ENCODE measurements around the gene GUCD1.
A peak's percentile ranks its signal among the peaks of the same experiment; 100 is the strongest.

The GUCD1 gene

GRCh38 chr22:24589518-24590030 is 34.6 kb upstream of the GUCD1 start:
- no peak for DNase-seq

- no peak for DNase-seq
Observed at GRCh38 chr22:24588757-24589481, 34.0 kb upstream of the GUCD1 start.

- no peak for DNase-seq
Observed at GRCh38 chr22:24588381-24588756, 33.4 kb upstream of the GUCD1 start.

GRCh38 chr22:24587948-24588347 is 33.0 kb upstream of the GUCD1 start:
- DNase-seq: no peak

GRCh38 chr22:24587251-24587650 is 32.3 kb upstream of the GUCD1 start:
- DNase-seq: no peak

GRCh38 chr22:24585927-24586546 is 31.1 kb upstream of the GUCD1 start:
- no peak for DNase-seq

- DNase-seq: no peak
Observed at GRCh38 chr22:24585461-24585860, 30.5 kb upstream of the GUCD1 start.

GRCh38 chr22:24584871-24585411 is 30.0 kb upstream of the GUCD1 start:
- DNase-seq: no peak

GRCh38 chr22:24584166-24584790 is 29.3 kb upstream of the GUCD1 start:
- DNase-seq: no peak

- no peak for DNase-seq
Observed at GRCh38 chr22:24583221-24584165, 28.6 kb upstream of the GUCD1 start.

- no peak for DNase-seq
Observed at GRCh38 chr22:24582056-24582814, 27.3 kb upstream of the GUCD1 start.

GRCh38 chr22:24580276-24580675 is 25.3 kb upstream of the GUCD1 start:
- peak; percentile 65 for DNase-seq

- DNase-seq: no peak
Observed at GRCh38 chr22:24579258-24579601, 24.3 kb upstream of the GUCD1 start.

- DNase-seq: no peak
Observed at GRCh38 chr22:24578355-24579257, 23.7 kb upstream of the GUCD1 start.

GRCh38 chr22:24576778-24577177 is 21.8 kb upstream of the GUCD1 start:
- no peak for DNase-seq

GRCh38 chr22:24571266-24571665 is 16.3 kb upstream of the GUCD1 start:
- DNase-seq: no peak

- DNase-seq: no peak
Observed at GRCh38 chr22:24567668-24568067, 12.7 kb upstream of the GUCD1 start.

GRCh38 chr22:24566899-24567511 is 12.1 kb upstream of the GUCD1 start:
- DNase-seq: no peak

GRCh38 chr22:24565077-24565476 is 10.1 kb upstream of the GUCD1 start:
- no peak for DNase-seq

- no peak for DNase-seq
Observed at GRCh38 chr22:24564376-24565058, 9.6 kb upstream of the GUCD1 start.
